Ovary (tissue), 9 donors: ENCODE results near the gene SDF4. TPM values are rescaled to one million over a fixed set of nuclear protein-coding genes. Genes with fewer than 3 reads are reported as not detected.

Source experiments
- DNase-seq, 5 donors: peaks; one replicate each; pipeline ENCODE4 v3.0.0-alpha.2; 2019 to 2020
- H3K27ac ChIP-seq, 2 donors: fragments of 200-600 bp; one replicate each; pipeline versions ENCODE4 v1.5.1 to v1.8.0; 2019 to 2022
- H3K27me3 ChIP-seq: fragments of 200-600 bp; one replicate; pipeline ENCODE4 v1.8.0; 2022
- H3K36me3 ChIP-seq: fragments of 200-600 bp; sonication (generic); one replicate; pipeline ENCODE4 v1.5.1; 2019
- H3K4me1 ChIP-seq: one replicate; pipeline ENCODE4 v1.8.1; 2013; ENCODE audit warnings: mild to moderate bottlenecking, moderate library complexity; ENCODE audit not compliant: insufficient read depth
- H3K4me3 ChIP-seq: fragments of 200-600 bp; sonication (generic); one replicate; pipeline ENCODE4 v1.5.1; 2017
- H3K9me3 ChIP-seq, 2 donors: fragments of 200-600 bp in 1 of 2; sonication (generic) in 1 of 2; one replicate each; pipeline versions ENCODE4 v1.5.1 to v1.8.1; 2013 to 2019; ENCODE audit warnings: mild to moderate bottlenecking in 1 of 2, moderate library complexity in 1 of 2
- CTCF ChIP-seq, 3 donors: fragments of 450-650 bp in 2 of 3; fragments of 200-600 bp in 1 of 3; IDR thresholded peaks; one replicate each; pipeline versions ENCODE4 v1.5.1 to v1.8.0; 2016 to 2022; ENCODE audit warnings: antibody characterized with exemption in 3 of 3, mild to moderate bottlenecking in 1 of 3
- EP300 ChIP-seq: sonication (generic); formaldehyde crosslinking; IDR thresholded peaks from one replicate; pipeline ENCODE4 v1.6.1; 2017; ENCODE audit warnings: antibody characterized with exemption
- POLR2A ChIP-seq: fragments of 450-650 bp; IDR thresholded peaks from one replicate; pipeline ENCODE4 v1.6.1; 2017; ENCODE audit warnings: antibody characterized with exemption, mild to moderate bottlenecking, moderate library complexity
- WGBS, 3 donors: extraction: QIAGEN DNeasy Blood & Tissue Kit in 1 of 3; methylation state at CpG; one replicate each; pipeline versions ENCODE4 v1.1.5 to v1.1.7; 2013 to 2017; 5-methylcytosine and 5-hydroxymethylcytosine counted together
- intact Hi-C, 4 donors: fragments of 100-400 bp; cut with DNase I; formaldehyde crosslinking; loops; one replicate each; pipeline versions ENCODE4 v1.11.0 to v1.15.1; 2022 to 2023
- polyA plus RNA-seq, 2 donors: library from polyadenylated mRNA; stranded (reverse); fragments of 200-250 nt in 1 of 2; fragments of 350-450 nt in 1 of 2; fragmentation: Illumina TruSeq in 1 of 2; extraction: RNeasy Lipid Tissue Mini Kit (QIAGEN cat#74804) in 1 of 2; gene quantifications; one replicate each; pipeline ENCODE4 v1.2.3, GENCODE V29; 2013 to 2014
- total RNA-seq, 7 donors: library from RNA; depleted of rRNA in 2 of 7; stranded (reverse); fragments of >200 nt in 2 of 7; fragmentation: NEBNext Ultra II Directional in 3 of 7; extraction: Animal tissue kit (Norgen Biotek cat#: 25700) in 3 of 7; gene quantifications; one replicate each; pipeline versions ENCODE4 v1.1.0 to v1.2.4, GENCODE V29; 2016 to 2023
- donor health status: DM: no; HTN: no; CAD: no; lungs with moderate emphysema.
- donor health status: DM: no; HTN: no; CAD: no.
- donor health status: Bipolar disorder and iron deficiency.
- donor health status: DM: yes; HTN: yes; CAD: no.
- donor health status: DM: no; HTN: no; CAD: no.
- donor health status: DM: yes; HTN: yes; CAD: no.

SDF4 gene
- total and polyA plus RNA-seq, 9 donors, result 32.5 to 145 (median 116) TPM

- Histone ChIP-seq H3K9me3 (no peaks in the 10 kb centered on the region), H3K4me3 (peak overlapping the region; percentile 23), H3K4me1 (peaks cover 19% of the 10 kb centered on the region), H3K36me3 (no peaks in the 10 kb centered on the region), H3K27ac (no peak overlapping the region), H3K27me3 (no peaks in the 10 kb centered on the region)
- no peak for TF ChIP-seq POLR2A
- TF ChIP-seq EP300, result no peak
- no peak for TF ChIP-seq CTCF (IDR thresholded peaks at IDR 0.05)
- peak in 4 of 5 donors; percentile 27 to 61 (median 60) for DNase-seq
- WGBS, 3 donors, result 73 to 86% (median 77%) methylated on average over 75 to 98 of the region's 98 CpGs
- intact Hi-C loops, result loop anchor here in 1 of 4 donors (10.0 kb wide), 1 partner anchor 208 kb away; the partner anchor contains the start of gene AGRN
These were observed 1.2 kb upstream of the SDF4 start for GRCh38 chr1:1232796-1233566.

- Histone ChIP-seq H3K9me3 (no peaks in the 10 kb centered on the region), H3K27ac (peak within 1 kb of the TSS; percentile 75 to 84), H3K4me3 (peak within 1 kb of the TSS; percentile 98), H3K27me3 (no peaks in the 10 kb centered on the region), H3K4me1 (peaks cover 19% of the 10 kb centered on the region), H3K36me3 (no peaks in the 10 kb centered on the region)
- intact Hi-C loops, result loop anchor here in 1 of 4 donors (10.0 kb wide), 1 partner anchor 208 kb away; the partner anchor contains the start of gene AGRN
- DNase-seq, result peak in 1 of 5 donors; percentile 53
- TF ChIP-seq EP300 (no peak), POLR2A (no peak)
- 2 to 9% (median 5%) methylated on average over 19 to 100 of the region's 100 CpGs for WGBS, 3 donors
These were observed 501 bp upstream of the SDF4 start, which contains the start of gene B3GALT6 for GRCh38 chr1:1232208-1232795. Gene B3GALT6 (plus strand): TSS chr1:1232237. CDS start chr1:1232279, 42 bp downstream.

GRCh38 chr1:1230656-1231399, 973 bp downstream of the SDF4 start:
- 8 to 12% (median 10%) methylated on average over 24 of the region's 24 CpGs for WGBS, 3 donors
- Histone ChIP-seq H3K27ac (peak overlapping the region in 1 of 2 donors; percentile 84), H3K4me3 (peak overlapping the region; percentile 98), H3K36me3 (no peaks in the 10 kb centered on the region), H3K27me3 (no peaks in the 10 kb centered on the region), H3K4me1 (peaks cover 19% of the 10 kb centered on the region), H3K9me3 (no peaks in the 10 kb centered on the region)
- TF ChIP-seq CTCF (IDR thresholded peaks at IDR 0.05) (no peak), EP300 (no peak), POLR2A (no peak)
- intact Hi-C loops, result loop anchor here in 1 of 4 donors (10.0 kb wide), 1 partner anchor 206 kb away; the partner anchor contains the start of gene AGRN
- DNase-seq, result no peak

- no peaks in the 10 kb centered on the region for H3K9me3 ChIP-seq
- H3K27ac ChIP-seq, result no peak overlapping the region
- H3K4me3 ChIP-seq, result no peak overlapping the region
- WGBS, 3 donors, result 76 to 84% (median 79%) methylated on average over 19 of the region's 19 CpGs
- peaks cover 19% of the 10 kb centered on the region for H3K4me1 ChIP-seq
- no peak for TF ChIP-seq POLR2A
- TF ChIP-seq EP300, result no peak
- no peak for TF ChIP-seq CTCF (IDR thresholded peaks at IDR 0.05)
- no peaks in the 10 kb centered on the region for H3K36me3 ChIP-seq
- DNase-seq, result no peak
- intact Hi-C loops, result loop anchor here in 1 of 4 donors (10.0 kb wide), 1 partner anchor 205 kb away; the partner anchor contains the start of gene AGRN
- H3K27me3 ChIP-seq, result no peaks in the 10 kb centered on the region
These were observed 2.0 kb downstream of the SDF4 start for GRCh38 chr1:1229770-1230169.
